ENCODE results near the gene ASXL3.

GRCh38 chr18:33644494-33644893 lies 66.5 kb downstream of the ASXL3 start:
- TF ChIP-seq POLR2A (IDR thresholded peaks at IDR 0.05) (no peak), POLR2AphosphoS5 (IDR thresholded peaks at IDR 0.05) (no peak)
- TF ChIP-seq, protein P1, sequence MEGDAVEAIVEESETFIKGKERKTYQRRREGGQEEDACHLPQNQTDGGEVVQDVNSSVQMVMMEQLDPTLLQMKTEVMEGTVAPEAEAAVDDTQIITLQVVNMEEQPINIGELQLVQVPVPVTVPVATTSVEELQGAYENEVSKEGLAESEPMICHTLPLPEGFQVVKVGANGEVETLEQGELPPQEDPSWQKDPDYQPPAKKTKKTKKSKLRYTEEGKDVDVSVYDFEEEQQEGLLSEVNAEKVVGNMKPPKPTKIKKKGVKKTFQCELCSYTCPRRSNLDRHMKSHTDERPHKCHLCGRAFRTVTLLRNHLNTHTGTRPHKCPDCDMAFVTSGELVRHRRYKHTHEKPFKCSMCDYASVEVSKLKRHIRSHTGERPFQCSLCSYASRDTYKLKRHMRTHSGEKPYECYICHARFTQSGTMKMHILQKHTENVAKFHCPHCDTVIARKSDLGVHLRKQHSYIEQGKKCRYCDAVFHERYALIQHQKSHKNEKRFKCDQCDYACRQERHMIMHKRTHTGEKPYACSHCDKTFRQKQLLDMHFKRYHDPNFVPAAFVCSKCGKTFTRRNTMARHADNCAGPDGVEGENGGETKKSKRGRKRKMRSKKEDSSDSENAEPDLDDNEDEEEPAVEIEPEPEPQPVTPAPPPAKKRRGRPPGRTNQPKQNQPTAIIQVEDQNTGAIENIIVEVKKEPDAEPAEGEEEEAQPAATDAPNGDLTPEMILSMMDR (IDR thresholded peaks at IDR 0.05): no peak

Data from upper lobe of left lung (tissue), 4 donors.